ENCODE measurements around the gene DOHH. TPM values are rescaled to one million over a fixed set of nuclear protein-coding genes. Genes with fewer than 3 reads are reported as not detected.
"Not testable (repeated sequence)": the region's sequence is repeated elsewhere in the genome, so short reads cannot be mapped to it uniquely, and the experiment has no call there.

DOHH gene
- total RNA-seq, 4 donors from 2014 or later, result 11.7 to 28.1 (median 13.0) TPM

DNA sequence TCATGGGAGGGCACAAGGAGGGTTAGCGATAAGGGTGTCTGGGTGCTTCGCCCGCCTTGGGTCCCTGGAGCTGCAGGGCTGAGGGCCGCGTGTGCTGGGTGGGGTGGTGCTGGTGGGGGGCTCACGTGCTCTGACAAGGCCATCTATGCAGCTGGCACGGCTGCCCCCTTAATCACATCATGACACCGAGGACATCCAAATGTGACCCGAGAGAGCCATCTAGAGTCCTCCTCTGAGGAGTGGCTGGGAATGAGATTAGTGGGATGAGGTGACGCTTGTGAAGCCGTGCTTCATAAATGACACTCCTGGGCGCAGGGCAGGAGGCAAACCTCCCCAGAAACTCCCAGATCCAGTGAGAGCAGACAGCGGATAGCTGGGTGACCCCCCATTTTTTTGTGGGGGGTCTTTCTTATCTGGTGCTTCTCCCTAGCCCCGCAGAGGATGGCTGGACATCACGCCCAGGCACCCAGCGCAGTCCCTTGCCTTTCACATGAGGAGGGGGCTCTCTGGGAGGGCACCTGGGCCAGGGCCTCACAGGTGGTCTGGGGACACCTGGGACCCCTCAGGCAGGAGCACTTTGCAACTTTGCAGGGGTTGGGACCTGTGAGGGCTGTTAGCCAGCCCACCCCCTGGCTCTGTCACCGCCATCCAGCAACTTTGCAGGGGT is 12.2 kb upstream of the DOHH start:
- TF ChIP-seq, protein P1, sequence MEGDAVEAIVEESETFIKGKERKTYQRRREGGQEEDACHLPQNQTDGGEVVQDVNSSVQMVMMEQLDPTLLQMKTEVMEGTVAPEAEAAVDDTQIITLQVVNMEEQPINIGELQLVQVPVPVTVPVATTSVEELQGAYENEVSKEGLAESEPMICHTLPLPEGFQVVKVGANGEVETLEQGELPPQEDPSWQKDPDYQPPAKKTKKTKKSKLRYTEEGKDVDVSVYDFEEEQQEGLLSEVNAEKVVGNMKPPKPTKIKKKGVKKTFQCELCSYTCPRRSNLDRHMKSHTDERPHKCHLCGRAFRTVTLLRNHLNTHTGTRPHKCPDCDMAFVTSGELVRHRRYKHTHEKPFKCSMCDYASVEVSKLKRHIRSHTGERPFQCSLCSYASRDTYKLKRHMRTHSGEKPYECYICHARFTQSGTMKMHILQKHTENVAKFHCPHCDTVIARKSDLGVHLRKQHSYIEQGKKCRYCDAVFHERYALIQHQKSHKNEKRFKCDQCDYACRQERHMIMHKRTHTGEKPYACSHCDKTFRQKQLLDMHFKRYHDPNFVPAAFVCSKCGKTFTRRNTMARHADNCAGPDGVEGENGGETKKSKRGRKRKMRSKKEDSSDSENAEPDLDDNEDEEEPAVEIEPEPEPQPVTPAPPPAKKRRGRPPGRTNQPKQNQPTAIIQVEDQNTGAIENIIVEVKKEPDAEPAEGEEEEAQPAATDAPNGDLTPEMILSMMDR (IDR thresholded peaks at IDR 0.05), result no peak
- DNase-seq (ENCODE audit: low spot score) (no peak), ATAC-seq (ENCODE audit: low FRiP score) (no peak)

DNA sequence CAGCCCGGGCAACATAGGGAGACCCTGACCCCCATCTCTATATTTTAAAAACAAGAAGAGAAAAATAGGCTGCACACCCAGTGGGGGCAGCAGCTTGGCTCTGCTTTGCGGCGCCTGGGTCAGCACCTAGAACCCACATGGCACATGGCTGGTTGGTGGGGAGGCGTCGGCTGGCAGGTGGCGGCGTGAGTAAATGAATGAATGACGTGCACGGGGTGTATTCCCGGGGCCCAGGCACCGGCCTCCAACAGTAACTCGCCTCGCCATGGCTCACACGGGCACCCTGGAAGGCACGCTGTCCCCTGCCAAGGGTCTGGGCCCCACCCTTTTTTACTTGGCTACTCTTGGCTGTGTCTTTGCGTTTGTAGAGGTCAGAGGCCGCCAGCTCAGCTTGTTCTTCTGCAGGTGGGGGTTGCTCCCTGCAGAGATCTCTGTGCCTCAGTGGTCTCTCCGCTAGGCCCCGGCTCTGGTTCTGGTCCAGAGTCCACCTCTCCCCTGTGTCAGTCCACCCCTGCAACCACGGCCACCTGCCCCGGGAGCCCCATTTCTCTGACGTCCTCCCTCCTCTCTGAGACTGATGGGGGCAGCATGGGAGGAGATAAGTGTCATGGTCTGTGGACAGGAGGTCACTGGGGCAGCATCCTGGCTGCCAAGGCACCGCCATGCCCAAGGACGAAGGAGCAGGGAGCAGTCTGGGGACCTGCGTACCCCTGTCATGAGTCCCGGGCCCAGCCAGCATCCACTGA is 11.2 kb upstream of the DOHH start:
- ATAC-seq (ENCODE audit: low FRiP score), result no peak
- TF ChIP-seq, protein P1 (IDR thresholded peaks at IDR 0.05), result no peak
- DNase-seq (ENCODE audit: low spot score), result no peak

DNA sequence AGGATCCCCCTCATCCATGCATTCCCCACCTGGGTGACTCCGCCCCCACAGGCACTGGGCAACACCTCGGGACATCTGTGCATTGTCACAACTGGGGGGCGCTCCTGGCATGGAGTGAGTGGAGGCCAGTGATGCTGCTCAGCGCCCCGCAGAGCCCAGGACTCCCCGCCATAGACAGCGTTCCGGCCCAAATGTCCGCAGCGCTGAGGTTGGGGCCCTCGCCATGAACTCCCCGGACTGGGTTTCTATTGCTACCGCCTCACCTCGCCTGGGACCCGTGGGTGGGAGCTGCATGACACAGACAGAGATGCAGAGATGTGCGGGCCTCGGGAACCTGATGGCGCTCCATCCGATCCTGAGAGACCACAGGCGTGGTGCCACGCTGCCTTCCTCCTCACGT is 10.3 kb upstream of the DOHH start:
- TF ChIP-seq, protein P1 (IDR thresholded peaks at IDR 0.05), result no peak
- no peak for DNase-seq (ENCODE audit: low spot score)
- ATAC-seq (ENCODE audit: low FRiP score), result no peak

DNA sequence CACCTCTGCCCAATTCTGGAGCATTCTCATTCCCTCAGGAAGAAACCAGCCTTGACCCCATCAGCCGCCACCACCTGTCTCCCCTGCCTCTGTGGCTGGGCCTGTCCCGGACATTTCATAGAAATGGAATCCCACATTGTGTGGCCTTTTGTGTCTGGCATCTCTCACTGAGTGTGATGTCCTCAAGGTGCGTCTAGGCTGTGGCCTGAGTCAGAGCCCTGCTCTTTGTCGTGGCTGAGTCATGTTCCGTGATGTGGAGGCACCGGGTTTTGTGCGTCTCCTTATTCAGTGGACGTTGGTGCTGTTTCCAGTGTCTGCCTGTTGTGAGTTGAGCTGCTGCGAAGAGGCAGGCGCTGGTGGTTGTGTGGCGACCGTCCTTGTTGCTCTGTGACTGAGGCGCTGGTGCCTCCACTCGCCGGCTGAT is 9.1 kb upstream of the DOHH start:
- DNase-seq (ENCODE audit: low spot score) (no peak), ATAC-seq (ENCODE audit: low FRiP score) (no peak)
- TF ChIP-seq, protein P1 (IDR thresholded peaks at IDR 0.05), result no peak

DNA sequence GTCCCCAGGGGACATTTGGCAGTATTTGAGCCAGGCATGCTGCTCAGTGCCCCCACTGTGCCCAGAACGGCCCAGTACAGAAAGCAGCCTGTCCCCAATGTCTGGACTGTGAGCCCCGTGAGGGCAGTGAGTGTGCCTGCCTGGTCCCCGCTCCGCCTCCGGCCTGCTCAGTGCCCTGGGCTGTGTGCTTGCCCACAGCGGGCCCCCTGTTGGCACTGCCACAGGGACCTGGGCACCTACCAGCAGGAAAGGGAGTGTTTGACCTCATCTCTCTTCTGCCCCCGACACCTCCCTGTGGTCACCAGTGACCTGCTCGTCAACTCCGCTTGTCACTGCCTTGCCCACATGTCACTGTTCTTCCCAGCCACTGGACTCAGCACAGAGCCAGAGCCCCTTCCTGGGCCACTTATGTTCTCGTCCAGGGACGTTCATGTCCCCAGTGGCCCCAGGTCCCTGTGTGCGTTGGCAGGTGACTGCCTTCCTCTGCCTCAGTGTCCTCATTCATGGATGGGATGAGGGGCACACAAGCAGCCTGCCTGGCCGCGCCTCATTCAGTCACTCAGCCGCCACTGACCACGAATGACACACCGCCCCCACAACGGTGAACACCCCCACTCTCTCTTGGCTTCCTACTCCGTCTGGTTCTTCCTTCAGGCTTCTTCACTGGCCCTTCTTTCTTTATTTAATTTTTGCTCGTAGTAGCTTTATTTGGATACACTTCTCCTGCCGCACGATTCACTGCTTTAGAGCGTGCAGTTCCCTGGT is 8.5 kb upstream of the DOHH start:
- ATAC-seq (ENCODE audit: low FRiP score) (no peak), DNase-seq (ENCODE audit: low spot score) (no peak)
- TF ChIP-seq, protein P1 (IDR thresholded peaks at IDR 0.05), result no peak

DNA sequence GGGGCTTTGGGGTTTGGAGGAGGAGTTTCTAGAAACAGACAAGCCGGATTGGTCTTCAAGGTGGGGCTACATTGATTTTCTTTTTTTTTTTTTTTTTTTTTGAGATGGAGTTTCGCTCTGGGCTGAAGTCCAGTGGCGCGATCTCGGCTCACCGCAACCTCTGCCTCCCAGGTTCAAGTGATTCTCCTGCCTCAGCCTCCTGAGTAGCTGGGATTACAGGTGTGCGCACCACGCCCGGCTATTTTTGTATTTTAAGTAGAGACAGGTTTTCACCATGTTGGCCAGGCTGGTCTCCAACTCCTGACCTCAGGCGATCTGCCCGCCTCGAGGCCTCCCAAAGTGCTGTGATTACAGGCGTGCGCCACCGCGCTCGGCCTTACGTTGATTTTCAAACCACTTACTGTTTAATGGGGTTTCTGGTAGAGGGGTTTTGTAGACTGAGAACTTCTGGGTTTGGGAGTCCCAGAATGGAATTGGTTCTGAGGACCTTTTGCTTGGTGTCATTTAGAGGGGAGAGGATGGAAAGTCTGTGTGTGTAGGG is 7.7 kb upstream of the DOHH start:
- DNase-seq (ENCODE audit: low spot score); ATAC-seq (ENCODE audit: low FRiP score): not testable (repeated sequence)

Measured in omental fat pad (tissue), 4 donors.